ENCODE data around the gene SVEP1. TPM values are rescaled to one million over a fixed set of nuclear protein-coding genes. Genes with fewer than 3 reads are reported as not detected.

The SVEP1 gene
- polyA plus RNA-seq, 1 of the 3 experiments (the other 2 are of a cell fraction): 0.10 TPM

DNA sequence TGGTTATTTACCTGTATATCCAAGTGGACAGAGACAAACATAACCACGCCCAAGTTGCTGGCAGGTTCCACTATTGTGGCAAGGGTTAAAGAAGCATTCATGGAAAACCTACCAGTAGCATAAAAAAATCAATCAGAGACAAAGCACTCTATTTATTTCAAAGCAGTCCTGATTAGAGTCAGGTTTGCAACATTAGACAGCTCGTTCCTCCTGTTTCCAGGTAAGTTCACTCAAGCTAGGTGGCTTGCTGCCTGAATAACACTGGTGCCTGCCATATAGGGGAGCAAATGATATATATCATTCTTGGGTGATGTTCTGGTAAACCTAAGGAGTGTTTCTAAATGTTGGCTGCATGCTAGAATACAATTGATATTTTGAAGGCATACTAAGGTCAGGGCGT lies 122.3 kb downstream of the SVEP1 start:
- Histone ChIP-seq H3K27ac (ENCODE audit: low read depth in 2 of 2, low read length in 1 of 2) (no peak overlapping the region), H3K9me3 (no peaks in the 10 kb centered on the region), H3K4me3 (ENCODE audit: low read depth in 2 of 2, low read length in 1 of 2) (no peak overlapping the region), H3F3A (replicated peaks; ENCODE audit: insufficient read depth) (no peaks in the 10 kb centered on the region), H4K20me1 (ENCODE audit: insufficient read depth) (no peaks in the 10 kb centered on the region), H3K36me3 (replicated peaks in 1 of 2; ENCODE audit: control insufficient read depth in 1 of 2, insufficient read depth in 2 of 2, low read length in 1 of 2) (no peaks in the 10 kb centered on the region), H3K4me2 (no peak overlapping the region), H3K9ac (no peak overlapping the region), H3K79me2 (ENCODE audit: insufficient read depth) (no peaks in the 10 kb centered on the region), H3K27me3 (ENCODE audit: insufficient read depth) (no peaks in the 10 kb centered on the region), H3K9me2 (peaks cover 2% of the 10 kb centered on the region; the same call in 1 of the 2 replicates), H2AFZ (ENCODE audit: low read depth) (no peak overlapping the region), H3K4me1 (ENCODE audit: control insufficient read depth in 1 of 2, insufficient read depth in 2 of 2, low read depth in 1 of 2, low read length in 1 of 2) (no peaks in the 10 kb centered on the region)
- WGBS (ENCODE audit: low lambda C conversion rate): 25% methylated on average over 3 of the region's 3 CpGs
- DNase-seq: no peak
- ChIA-PET POLR2A (no interaction called here), CTCF (no interaction called here)
- TF ChIP-seq CHD2 (IDR thresholded peaks at IDR 0.05; ENCODE audit: low read length, partially characterized antibody): no peak
- TF ChIP-seq IRF3 (IDR thresholded peaks at IDR 0.05; ENCODE audit: low read depth, low read length): no peak
- TF ChIP-seq SMC3 (IDR thresholded peaks at IDR 0.05; ENCODE audit: low read depth, low read length): no peak
- TF ChIP-seq, protein P1, sequence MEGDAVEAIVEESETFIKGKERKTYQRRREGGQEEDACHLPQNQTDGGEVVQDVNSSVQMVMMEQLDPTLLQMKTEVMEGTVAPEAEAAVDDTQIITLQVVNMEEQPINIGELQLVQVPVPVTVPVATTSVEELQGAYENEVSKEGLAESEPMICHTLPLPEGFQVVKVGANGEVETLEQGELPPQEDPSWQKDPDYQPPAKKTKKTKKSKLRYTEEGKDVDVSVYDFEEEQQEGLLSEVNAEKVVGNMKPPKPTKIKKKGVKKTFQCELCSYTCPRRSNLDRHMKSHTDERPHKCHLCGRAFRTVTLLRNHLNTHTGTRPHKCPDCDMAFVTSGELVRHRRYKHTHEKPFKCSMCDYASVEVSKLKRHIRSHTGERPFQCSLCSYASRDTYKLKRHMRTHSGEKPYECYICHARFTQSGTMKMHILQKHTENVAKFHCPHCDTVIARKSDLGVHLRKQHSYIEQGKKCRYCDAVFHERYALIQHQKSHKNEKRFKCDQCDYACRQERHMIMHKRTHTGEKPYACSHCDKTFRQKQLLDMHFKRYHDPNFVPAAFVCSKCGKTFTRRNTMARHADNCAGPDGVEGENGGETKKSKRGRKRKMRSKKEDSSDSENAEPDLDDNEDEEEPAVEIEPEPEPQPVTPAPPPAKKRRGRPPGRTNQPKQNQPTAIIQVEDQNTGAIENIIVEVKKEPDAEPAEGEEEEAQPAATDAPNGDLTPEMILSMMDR (IDR thresholded peaks at IDR 0.05): no peak
- TF ChIP-seq MEF2A (IDR thresholded peaks at IDR 0.05; ENCODE audit: borderline replicate concordance, low read depth): no peak
- TF ChIP-seq YY1 (IDR thresholded peaks at IDR 0.05; ENCODE audit: low read depth): no peak
- TF ChIP-seq, protein P2, sequence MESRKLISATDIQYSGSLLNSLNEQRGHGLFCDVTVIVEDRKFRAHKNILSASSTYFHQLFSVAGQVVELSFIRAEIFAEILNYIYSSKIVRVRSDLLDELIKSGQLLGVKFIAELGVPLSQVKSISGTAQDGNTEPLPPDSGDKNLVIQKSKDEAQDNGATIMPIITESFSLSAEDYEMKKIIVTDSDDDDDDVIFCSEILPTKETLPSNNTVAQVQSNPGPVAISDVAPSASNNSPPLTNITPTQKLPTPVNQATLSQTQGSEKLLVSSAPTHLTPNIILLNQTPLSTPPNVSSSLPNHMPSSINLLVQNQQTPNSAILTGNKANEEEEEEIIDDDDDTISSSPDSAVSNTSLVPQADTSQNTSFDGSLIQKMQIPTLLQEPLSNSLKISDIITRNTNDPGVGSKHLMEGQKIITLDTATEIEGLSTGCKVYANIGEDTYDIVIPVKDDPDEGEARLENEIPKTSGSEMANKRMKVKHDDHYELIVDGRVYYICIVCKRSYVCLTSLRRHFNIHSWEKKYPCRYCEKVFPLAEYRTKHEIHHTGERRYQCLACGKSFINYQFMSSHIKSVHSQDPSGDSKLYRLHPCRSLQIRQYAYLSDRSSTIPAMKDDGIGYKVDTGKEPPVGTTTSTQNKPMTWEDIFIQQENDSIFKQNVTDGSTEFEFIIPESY (IDR thresholded peaks at IDR 0.05; ENCODE audit: borderline replicate concordance, low read depth): no peak
- no peak for TF ChIP-seq TCF12 (IDR thresholded peaks at IDR 0.05)
- no peak for TF ChIP-seq NFIC (IDR thresholded peaks at IDR 0.05; ENCODE audit: borderline replicate concordance)
- no peak for TF ChIP-seq FOXM1 (IDR thresholded peaks at IDR 0.05; ENCODE audit: low read depth)
- TF ChIP-seq, protein P3, sequence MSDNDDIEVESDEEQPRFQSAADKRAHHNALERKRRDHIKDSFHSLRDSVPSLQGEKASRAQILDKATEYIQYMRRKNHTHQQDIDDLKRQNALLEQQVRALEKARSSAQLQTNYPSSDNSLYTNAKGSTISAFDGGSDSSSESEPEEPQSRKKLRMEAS (IDR thresholded peaks at IDR 0.05; ENCODE audit: low read depth): no peak
- TF ChIP-seq FOSL2 (IDR thresholded peaks at IDR 0.05; ENCODE audit: borderline replicate concordance, low read depth): no peak
- TF ChIP-seq FOXJ3 (CRISPR knock-in tag; IDR thresholded peaks at IDR 0.05): no peak
- TF ChIP-seq TEAD4 (IDR thresholded peaks at IDR 0.05; ENCODE audit: borderline replicate concordance, insufficient read depth): no peak
- no peak for TF ChIP-seq RAD21 (IDR thresholded peaks at IDR 0.05; ENCODE audit: low read length)
- no peak for TF ChIP-seq MXI1 (IDR thresholded peaks at IDR 0.05; ENCODE audit: low read depth, low read length)
- TF ChIP-seq, protein P4, sequence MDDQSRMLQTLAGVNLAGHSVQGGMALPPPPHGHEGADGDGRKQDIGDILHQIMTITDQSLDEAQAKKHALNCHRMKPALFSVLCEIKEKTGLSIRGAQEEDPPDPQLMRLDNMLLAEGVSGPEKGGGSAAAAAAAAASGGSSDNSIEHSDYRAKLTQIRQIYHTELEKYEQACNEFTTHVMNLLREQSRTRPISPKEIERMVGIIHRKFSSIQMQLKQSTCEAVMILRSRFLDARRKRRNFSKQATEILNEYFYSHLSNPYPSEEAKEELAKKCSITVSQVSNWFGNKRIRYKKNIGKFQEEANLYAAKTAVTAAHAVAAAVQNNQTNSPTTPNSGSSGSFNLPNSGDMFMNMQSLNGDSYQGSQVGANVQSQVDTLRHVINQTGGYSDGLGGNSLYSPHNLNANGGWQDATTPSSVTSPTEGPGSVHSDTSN (IDR thresholded peaks at IDR 0.05): no peak

Measured in SK-N-SH (cell line).